A673 (cell line): ENCODE data around the gene MESP1. TPM values are rescaled to one million over a fixed set of nuclear protein-coding genes. Genes with fewer than 3 reads are reported as not detected.
"Not testable (repeated sequence)": the region's sequence is repeated elsewhere in the genome, so short reads cannot be mapped to it uniquely, and the experiment has no call there.

ENCODE experiments used
- BruUV-seq: library from RNA; stranded (reverse); fragments of 400-500 nt; replicated peaks from 2 replicates; lab custom pipeline; 2021; lab: Mats Ljungman, UMichigan
- CTCF ChIA-PET: fragments of 300-600 bp; sonication (Branson Sonifier 250); formaldehyde crosslinking; loops from one replicate; lab custom pipeline; 2022; ENCODE audit warnings: antibody characterized with exemption; lab: Charles Lee
- POLR2A ChIA-PET: fragments of 300-600 bp; sonication (Branson Sonifier 250); formaldehyde crosslinking; loops from one replicate; lab custom pipeline; 2022; ENCODE audit warnings: antibody characterized with exemption; ENCODE audit not compliant: low non-redundant PET; lab: Charles Lee
- DNase-seq: peaks from one replicate; pipeline ENCODE4 v3.0.0-alpha.2; 2015; ENCODE audit warnings: low spot score
- H3K27ac ChIP-seq: fragments of 200-600 bp; sonication (generic); 2 replicates; pipeline ENCODE4 v1.5.1; 2016; ENCODE audit warnings: mixed run types, low read depth, mild to moderate bottlenecking, mixed read lengths, antibody characterized with exemption, low read length; ENCODE audit not compliant: poor library complexity, severe bottlenecking
- H3K27me3 ChIP-seq: fragments of 200-600 bp; sonication (generic); replicated peaks from 2 replicates; pipeline ENCODE4 v1.6.1; 2017; ENCODE audit warnings: mixed run types, low read depth, mild to moderate bottlenecking, mixed read lengths, antibody characterized with exemption, low read length; ENCODE audit not compliant: insufficient read depth, poor library complexity
- H3K36me3 ChIP-seq: fragments of 200-600 bp; sonication (generic); 2 replicates; pipeline ENCODE4 v1.6.1; 2016; ENCODE audit warnings: mixed run types, mild to moderate bottlenecking, mixed read lengths, antibody characterized with exemption, low read length; ENCODE audit not compliant: insufficient read depth, poor library complexity, severe bottlenecking
- H3K4me1 ChIP-seq: fragments of 200-600 bp; sonication (generic); 2 replicates; pipeline ENCODE4 v1.6.1; 2017; ENCODE audit warnings: mixed run types, mild to moderate bottlenecking, mixed read lengths, antibody characterized with exemption, low read length; ENCODE audit not compliant: insufficient read depth, poor library complexity, severe bottlenecking
- H3K4me3 ChIP-seq: fragments of 200-600 bp; sonication (generic); 2 replicates; pipeline ENCODE4 v1.5.1; 2016; ENCODE audit warnings: low read depth, mixed run types, mild to moderate bottlenecking, mixed read lengths, low read length; ENCODE audit not compliant: poor library complexity, severe bottlenecking
- H3K9me3 ChIP-seq: fragments of 200-600 bp; sonication (generic); 2 replicates; pipeline ENCODE4 v1.6.1; 2016; ENCODE audit warnings: mixed run types, low read depth, mild to moderate bottlenecking, mixed read lengths, antibody characterized with exemption, low read length; ENCODE audit not compliant: poor library complexity, severe bottlenecking
- EZH2 ChIP-seq: fragments of 200-600 bp; sonication (generic); IDR thresholded peaks from 2 replicates; pipeline ENCODE4 v1.6.1; 2017; ENCODE audit warnings: borderline replicate concordance, low read depth, mild to moderate bottlenecking, mixed read lengths, antibody characterized with exemption, low read length; ENCODE audit not compliant: poor library complexity, severe bottlenecking
- intact Hi-C: fragments of 100-400 bp; cut with micrococcal nuclease; formaldehyde crosslinking; loops from one replicate; pipeline ENCODE4 v1.10.0; 2022; ENCODE audit not compliant: unreplicated experiment
- total RNA-seq: library from RNA; stranded (reverse); gene quantifications from 2 replicates; pipeline ENCODE4 v1.2.3, GENCODE V29; 2021
- TF ChIP-seq, protein P1 (sequence below): fragments of 300-800, 200-600 bp; sonication (generic); conservative IDR thresholded peaks from 2 replicates; pipeline ENCODE4 v1.5.1; 2017; ENCODE audit warnings: low read depth, mild to moderate bottlenecking, antibody characterized with exemption, low read length, moderate library complexity, mixed read lengths

MESP1 gene
- total RNA-seq, 1 experiment from 2014 or later = 6.5 TPM

DNA sequence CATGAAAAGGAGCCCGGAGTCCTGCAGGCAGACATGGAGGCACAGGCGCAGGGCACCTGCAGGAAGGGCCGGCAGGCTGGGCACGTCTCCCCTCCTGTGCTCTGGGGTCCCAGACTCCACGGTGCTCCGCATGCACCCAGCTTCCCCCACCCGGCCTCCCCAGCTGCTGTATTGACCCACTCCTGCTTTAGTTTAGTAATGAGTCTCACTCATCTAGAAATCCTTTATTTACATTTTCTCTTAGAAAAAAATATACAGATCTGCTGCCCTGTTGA lies 33.6 kb upstream of the MESP1 start:
- Histone ChIP-seq H3K36me3 (no peaks in the 10 kb centered on the region), H3K27ac (no peak overlapping the region), H3K9me3 (no peaks in the 10 kb centered on the region), H3K27me3 (no peaks in the 10 kb centered on the region), H3K4me1 (no peaks in the 10 kb centered on the region), H3K4me3 (no peak overlapping the region)
- POLR2A ChIA-PET = no interaction called here
- CTCF ChIA-PET = no interaction called here
- no TSS peak for BruUV-seq
- intact Hi-C loops = no loop called here
- TF ChIP-seq EZH2 = no peak
- TF ChIP-seq, protein P1, sequence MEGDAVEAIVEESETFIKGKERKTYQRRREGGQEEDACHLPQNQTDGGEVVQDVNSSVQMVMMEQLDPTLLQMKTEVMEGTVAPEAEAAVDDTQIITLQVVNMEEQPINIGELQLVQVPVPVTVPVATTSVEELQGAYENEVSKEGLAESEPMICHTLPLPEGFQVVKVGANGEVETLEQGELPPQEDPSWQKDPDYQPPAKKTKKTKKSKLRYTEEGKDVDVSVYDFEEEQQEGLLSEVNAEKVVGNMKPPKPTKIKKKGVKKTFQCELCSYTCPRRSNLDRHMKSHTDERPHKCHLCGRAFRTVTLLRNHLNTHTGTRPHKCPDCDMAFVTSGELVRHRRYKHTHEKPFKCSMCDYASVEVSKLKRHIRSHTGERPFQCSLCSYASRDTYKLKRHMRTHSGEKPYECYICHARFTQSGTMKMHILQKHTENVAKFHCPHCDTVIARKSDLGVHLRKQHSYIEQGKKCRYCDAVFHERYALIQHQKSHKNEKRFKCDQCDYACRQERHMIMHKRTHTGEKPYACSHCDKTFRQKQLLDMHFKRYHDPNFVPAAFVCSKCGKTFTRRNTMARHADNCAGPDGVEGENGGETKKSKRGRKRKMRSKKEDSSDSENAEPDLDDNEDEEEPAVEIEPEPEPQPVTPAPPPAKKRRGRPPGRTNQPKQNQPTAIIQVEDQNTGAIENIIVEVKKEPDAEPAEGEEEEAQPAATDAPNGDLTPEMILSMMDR = no peak
- no peak for DNase-seq

DNA sequence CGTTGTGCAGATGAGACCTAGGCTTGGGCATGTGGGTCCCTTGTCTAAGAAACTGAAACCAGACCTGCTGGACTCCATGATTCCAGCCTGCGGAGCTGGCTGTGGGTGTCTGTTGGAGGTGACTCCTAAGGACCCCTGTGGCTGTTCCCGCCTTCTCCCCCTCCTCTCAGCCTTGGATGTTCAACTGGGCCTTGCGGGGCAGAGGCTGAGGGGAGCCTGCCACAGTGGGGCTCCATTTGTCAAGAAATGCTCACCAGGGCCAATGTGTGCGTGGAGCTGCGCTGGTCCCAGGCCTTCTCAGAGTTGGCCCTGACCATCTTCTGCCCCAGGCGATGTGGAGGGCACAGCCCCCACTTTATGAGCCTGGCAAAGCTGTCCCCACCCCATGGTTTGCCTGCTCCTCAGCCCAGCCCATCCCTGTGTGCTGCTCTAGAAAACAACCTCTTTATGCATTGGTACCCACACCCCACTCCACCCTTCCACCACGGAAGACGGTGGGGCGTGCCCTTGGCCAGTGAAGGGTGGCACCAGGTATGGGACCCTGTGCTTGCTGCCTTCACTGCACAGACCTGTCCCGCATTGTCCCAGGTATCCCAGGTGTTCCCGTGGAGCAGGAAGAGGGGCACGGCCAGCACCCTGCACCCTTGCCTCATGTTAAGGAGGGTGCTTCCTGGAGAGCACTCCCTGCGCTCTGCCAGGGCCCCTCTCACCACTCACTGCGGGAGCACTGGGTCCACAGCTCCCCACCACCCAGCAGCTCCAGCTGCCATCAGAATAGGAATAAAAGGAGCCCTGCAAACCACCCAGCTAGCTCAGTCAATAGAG lies 33.0 kb upstream of the MESP1 start:
- Histone ChIP-seq H3K4me3 (no peak overlapping the region), H3K4me1 (no peaks in the 10 kb centered on the region), H3K36me3 (no peaks in the 10 kb centered on the region), H3K27me3 (no peaks in the 10 kb centered on the region), H3K9me3 (no peaks in the 10 kb centered on the region), H3K27ac (no peak overlapping the region)
- ChIA-PET CTCF (no interaction called here), POLR2A (no interaction called here)
- BruUV-seq = no TSS peak
- TF ChIP-seq, protein P1 = no peak
- intact Hi-C loops = no loop called here
- DNase-seq = no peak

DNA sequence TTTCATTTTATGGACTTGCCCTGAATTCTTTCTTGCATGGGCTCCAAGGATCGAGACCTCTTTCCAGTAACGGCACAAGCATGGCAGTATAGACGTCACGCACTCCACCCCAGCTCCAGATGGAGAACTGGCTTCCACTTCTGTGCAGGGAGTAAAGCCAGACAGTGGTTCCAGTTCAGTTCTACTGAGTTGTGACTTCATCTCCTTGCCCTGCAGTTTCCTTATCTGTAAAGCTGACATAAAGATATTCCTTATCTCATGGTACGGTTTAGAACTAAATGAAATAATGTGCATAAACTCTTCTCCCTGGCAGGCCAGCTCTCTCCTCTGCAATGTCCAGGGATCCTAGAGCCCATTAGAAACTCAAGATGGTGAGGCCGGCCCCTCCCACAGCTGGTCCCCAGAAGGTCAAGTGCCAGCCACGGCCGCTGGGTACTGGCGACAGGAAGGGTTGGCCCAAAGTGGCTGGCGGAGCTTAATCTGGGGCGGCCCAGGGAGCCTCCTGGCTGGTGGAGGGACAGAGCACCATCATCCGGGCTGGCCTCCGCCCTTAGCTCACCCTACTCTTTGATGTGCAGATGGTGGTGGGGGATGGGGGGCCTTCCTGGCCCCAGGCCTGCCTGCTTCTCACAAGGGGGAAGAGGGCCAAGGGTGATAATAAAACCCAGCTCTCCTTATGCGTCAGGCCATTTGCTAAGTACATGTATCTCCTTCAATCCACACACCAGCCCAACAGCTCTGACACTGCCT lies 32.2 kb upstream of the MESP1 start:
- POLR2A ChIA-PET = no interaction called here
- H3K4me1 ChIP-seq = no peaks in the 10 kb centered on the region
- DNase-seq = no peak
- H3K4me3 ChIP-seq = no peak overlapping the region
- H3K27ac ChIP-seq = no peak overlapping the region
- BruUV-seq = no TSS peak
- intact Hi-C loops = no loop called here
- no peaks in the 10 kb centered on the region for H3K36me3 ChIP-seq
- no peaks in the 10 kb centered on the region for H3K27me3 ChIP-seq
- H3K9me3 ChIP-seq = no peaks in the 10 kb centered on the region
- CTCF ChIA-PET = no interaction called here
- TF ChIP-seq EZH2 = no peak
- TF ChIP-seq, protein P1 = no peak

DNA sequence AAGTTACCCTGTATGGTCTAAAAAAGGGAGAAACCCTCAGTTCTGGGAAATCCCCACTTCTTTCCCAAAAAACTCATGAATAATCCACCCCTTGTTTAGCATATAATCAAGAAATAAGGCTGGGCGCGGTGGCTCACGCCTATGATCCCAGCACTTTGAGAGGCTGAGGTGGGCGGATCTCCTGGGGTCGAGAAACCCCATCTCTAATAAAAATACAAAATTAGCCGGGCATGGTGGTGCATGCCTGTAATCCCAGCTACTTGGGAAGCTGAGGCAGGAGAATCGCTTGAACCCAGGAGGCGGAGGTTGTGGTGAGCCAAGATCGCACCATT lies 31.5 kb upstream of the MESP1 start:
- H3K27ac ChIP-seq, BruUV-seq, H3K27me3 ChIP-seq, H3K36me3 ChIP-seq, DNase-seq, H3K9me3 ChIP-seq, intact Hi-C loops, POLR2A ChIA-PET, H3K4me3 ChIP-seq, H3K4me1 ChIP-seq: not testable (repeated sequence)
- CTCF ChIA-PET = interaction anchor here (0.5 kb wide), 1 partner anchor 368 kb away, joined by 6 read pairs; no protein-coding TSS in a partner anchor
